ENCODE measurements around the gene RPL23.

Gene RPL23

GRCh38 chr17:38798614-38799500 lies 54.7 kb downstream of the RPL23 start:
- peak; percentile 61 for DNase-seq (ENCODE audit: low read depth, low spot score)
